Trophoblast cell (in vitro differentiated cells and primary cell): ENCODE data around the gene SMIM14.

Source experiments
- DNase-seq, 2 donors: peaks; one replicate each; pipeline ENCODE4 v3.0.0-alpha.2; 2016
- H2AFZ ChIP-seq: 2 replicates; pipeline ENCODE4 v1.6.1; 2013; ENCODE audit warnings: low read length, moderate library complexity, mild to moderate bottlenecking; ENCODE audit not compliant: insufficient read depth, poor library complexity
- H2AK5ac ChIP-seq: 2 replicates; pipeline ENCODE4 v1.6.1; 2013; ENCODE audit warnings: mild to moderate bottlenecking, low read length
- H2BK120ac ChIP-seq: 2 replicates; pipeline ENCODE4 v1.6.1; 2013; ENCODE audit warnings: low read length, mild to moderate bottlenecking, moderate library complexity; ENCODE audit not compliant: insufficient read depth, poor library complexity
- H2BK12ac ChIP-seq: 2 replicates; pipeline ENCODE4 v1.6.1; 2013; ENCODE audit warnings: mild to moderate bottlenecking, low read length, moderate library complexity
- H2BK5ac ChIP-seq: 2 replicates; pipeline ENCODE4 v1.6.1; 2013; ENCODE audit warnings: low read length, low read depth, moderate library complexity, mild to moderate bottlenecking; ENCODE audit not compliant: poor library complexity
- H3K14ac ChIP-seq: 2 replicates; pipeline ENCODE4 v1.6.1; 2013; ENCODE audit warnings: mild to moderate bottlenecking, low read length
- H3K18ac ChIP-seq: 2 replicates; pipeline ENCODE4 v1.6.1; 2013; ENCODE audit warnings: mild to moderate bottlenecking, low read length
- H3K23ac ChIP-seq: 2 replicates; pipeline ENCODE4 v1.6.1; 2013; ENCODE audit warnings: low read length
- H3K27ac ChIP-seq: 2 replicates; pipeline ENCODE4 v1.5.1; 2013; ENCODE audit warnings: low read depth, mild to moderate bottlenecking, inconsistent platforms, low read length, moderate library complexity
- H3K27me3 ChIP-seq: 2 replicates; pipeline ENCODE4 v1.6.1; 2013; ENCODE audit warnings: inconsistent platforms, mild to moderate bottlenecking, low read length, moderate library complexity; ENCODE audit not compliant: insufficient read depth
- H3K36me3 ChIP-seq, 2 experiments: 1 replicate in 1 of 2; 2 replicates in 1 of 2; pipeline ENCODE4 v1.6.1; 2013; ENCODE audit warnings: low read length in 2 of 2, mild to moderate bottlenecking in 2 of 2, moderate library complexity in 1 of 2; ENCODE audit not compliant: insufficient read depth in 2 of 2, control insufficient read depth in 1 of 2
- H3K4ac ChIP-seq: 2 replicates; pipeline ENCODE4 v1.6.1; 2013; ENCODE audit warnings: low read depth, mild to moderate bottlenecking, low read length, moderate library complexity
- H3K4me1 ChIP-seq, 2 experiments: 1 replicate in 1 of 2; 2 replicates in 1 of 2; pipeline ENCODE4 v1.6.1; 2013; ENCODE audit warnings: low read length in 2 of 2, mild to moderate bottlenecking in 2 of 2, moderate library complexity in 1 of 2; ENCODE audit not compliant: insufficient read depth in 2 of 2, control insufficient read depth in 1 of 2
- H3K4me2 ChIP-seq: 2 replicates; pipeline ENCODE4 v1.6.1; 2013; ENCODE audit warnings: inconsistent platforms, mild to moderate bottlenecking, low read length, moderate library complexity
- H3K4me3 ChIP-seq: 2 replicates; pipeline ENCODE4 v1.5.1; 2013; ENCODE audit warnings: mild to moderate bottlenecking, low read depth, low read length, inconsistent platforms
- H3K79me1 ChIP-seq: one replicate; pipeline ENCODE4 v1.6.1; 2013; ENCODE audit warnings: low read length
- H3K79me2 ChIP-seq: 2 replicates; pipeline ENCODE4 v1.6.1; 2013; ENCODE audit warnings: low read length, mild to moderate bottlenecking; ENCODE audit not compliant: control insufficient read depth, insufficient read depth, poor library complexity
- H3K9ac ChIP-seq: 2 replicates; pipeline ENCODE4 v1.6.1; 2013; ENCODE audit warnings: mild to moderate bottlenecking, low read length
- H3K9me3 ChIP-seq: 2 replicates; pipeline ENCODE4 v1.6.1; 2013; ENCODE audit warnings: low read depth, mild to moderate bottlenecking, control low read depth, inconsistent platforms, low read length; ENCODE audit not compliant: insufficient read depth
- H4K12ac ChIP-seq: 2 replicates; pipeline ENCODE4 v1.6.1; 2013; ENCODE audit warnings: low read depth, mild to moderate bottlenecking, low read length, moderate library complexity
- H4K8ac ChIP-seq: 2 replicates; pipeline ENCODE4 v1.6.1; 2013; ENCODE audit warnings: low read depth, mild to moderate bottlenecking, low read length, moderate library complexity
- H4K91ac ChIP-seq: one replicate; pipeline ENCODE4 v1.6.1; 2013; ENCODE audit warnings: low read depth, mild to moderate bottlenecking, low read length, moderate library complexity
- WGBS: extraction: QIAGEN DNeasy Blood & Tissue Kit; methylation state at CpG from one replicate; pipeline ENCODE4 v1.1.7; 2013; ENCODE audit warnings: missing lambda C conversion rate; ENCODE audit not compliant: insufficient read length, insufficient coverage; ENCODE audit errors: extremely low coverage; 5-methylcytosine and 5-hydroxymethylcytosine counted together

SMIM14 gene

DNA sequence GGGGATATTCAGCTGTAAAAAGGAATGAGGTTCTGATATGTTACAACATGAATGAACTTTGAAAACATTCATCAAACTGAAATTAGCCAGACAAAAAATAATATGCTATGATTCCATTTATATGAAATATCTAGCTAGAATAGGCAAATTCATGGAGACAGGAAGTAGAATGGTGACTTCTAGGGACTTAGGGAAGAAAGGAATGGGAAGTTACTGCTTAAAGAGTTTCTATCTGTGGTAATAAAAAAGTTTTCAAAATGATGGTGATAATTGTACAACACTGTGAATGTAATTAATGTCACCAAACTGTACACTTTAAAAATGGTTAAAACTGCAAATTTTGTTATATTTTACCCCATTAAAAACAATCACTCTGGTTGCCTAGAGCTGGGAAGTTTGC, 30.2 kb downstream of the SMIM14 start:
- Histone ChIP-seq H4K8ac (no peak overlapping the region), H3K4me3 (no peak overlapping the region), H4K12ac (no peak overlapping the region), H2BK120ac (no peak overlapping the region), H2BK5ac (no peak overlapping the region), H3K23ac (no peak overlapping the region), H3K79me2 (no peaks in the 10 kb centered on the region), H3K9ac (no peak overlapping the region), H3K27ac (no peak overlapping the region), H2AFZ (no peak overlapping the region), H4K91ac (no peak overlapping the region), H2BK12ac (no peak overlapping the region), H3K27me3 (no peaks in the 10 kb centered on the region), H3K79me1 (no peaks in the 10 kb centered on the region), H3K4me2 (no peak overlapping the region), H3K14ac (no peak overlapping the region), H3K18ac (no peak overlapping the region), H3K36me3 (peaks cover 0 to 7% of the 10 kb centered on the region in 2 experiments), H3K4ac (no peak overlapping the region), H2AK5ac (no peak overlapping the region), H3K4me1 (no peaks in the 10 kb centered on the region), H3K9me3 (no peaks in the 10 kb centered on the region)
- no peak for DNase-seq

DNA sequence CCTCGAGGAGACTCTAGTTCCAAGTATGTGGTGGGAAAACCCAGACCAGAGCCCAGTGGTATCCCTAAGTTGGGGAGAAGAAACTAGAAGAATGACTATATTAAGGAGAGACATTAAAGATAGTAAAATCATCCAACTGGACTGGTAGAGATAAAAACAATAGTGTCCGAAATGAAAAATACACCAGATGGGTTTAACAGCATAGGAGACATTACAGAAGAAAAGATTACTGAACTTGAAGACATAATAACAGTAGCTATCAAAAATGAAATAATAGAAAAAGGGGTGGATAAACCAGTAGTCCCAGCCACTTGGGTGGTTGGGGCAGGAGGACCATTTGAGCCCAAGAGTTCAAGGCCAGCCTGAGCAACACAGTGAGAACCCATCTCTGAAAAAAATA, 31.9 kb downstream of the SMIM14 start:
- Histone ChIP-seq H3K79me1 (no peaks in the 10 kb centered on the region), H3K4ac (no peak overlapping the region), H3K9ac (no peak overlapping the region), H3K79me2 (no peaks in the 10 kb centered on the region), H4K12ac (no peak overlapping the region), H3K9me3 (no peaks in the 10 kb centered on the region), H3K18ac (no peak overlapping the region), H3K14ac (no peak overlapping the region), H3K4me2 (no peak overlapping the region), H3K4me3 (no peak overlapping the region), H3K4me1 (no peaks in the 10 kb centered on the region), H2BK120ac (no peak overlapping the region), H3K23ac (no peak overlapping the region), H2AFZ (no peak overlapping the region), H3K27ac (no peak overlapping the region), H3K27me3 (no peaks in the 10 kb centered on the region), H2BK12ac (no peak overlapping the region), H2AK5ac (no peak overlapping the region), H4K91ac (no peak overlapping the region), H2BK5ac (no peak overlapping the region), H4K8ac (no peak overlapping the region), H3K36me3 (peaks cover 0 to 7% of the 10 kb centered on the region in 2 experiments)
- no CpG with 5 or more reads among the region's 2 CpGs for WGBS
- no peak for DNase-seq

DNA sequence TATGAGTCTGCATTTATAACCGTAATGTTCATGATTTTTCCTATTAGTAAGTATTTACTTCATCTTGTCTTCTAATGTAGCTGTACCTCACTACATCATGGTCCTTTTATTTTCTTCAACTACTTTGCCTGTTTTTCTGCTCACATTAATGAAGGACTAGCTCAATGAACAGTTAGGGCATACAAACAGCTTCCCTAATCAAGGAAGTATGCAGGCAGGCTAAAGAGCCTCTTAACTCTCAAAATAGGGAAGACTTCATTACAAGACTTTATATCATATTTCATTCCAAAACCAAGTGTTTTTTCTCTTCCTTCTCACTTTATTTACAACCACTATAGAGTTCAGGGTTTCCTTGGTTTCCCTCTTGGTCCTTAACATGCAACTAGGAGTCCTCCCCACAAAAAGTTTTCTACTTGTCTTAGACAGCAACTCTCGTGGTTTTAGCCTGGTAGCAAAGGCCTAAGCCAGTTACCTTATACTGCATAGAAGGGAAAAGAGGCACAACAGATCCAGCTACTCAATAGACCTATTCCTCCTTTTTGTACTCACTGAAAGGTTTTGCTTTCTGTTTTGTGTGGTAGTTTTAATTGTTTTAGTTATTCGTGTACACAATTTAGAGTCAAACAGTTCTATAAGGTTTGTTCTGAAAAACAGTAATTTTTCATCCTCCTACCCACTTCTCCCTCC, 40.8 kb downstream of the SMIM14 start:
- Histone ChIP-seq H3K9me3 (no peaks in the 10 kb centered on the region), H3K4me3 (no peak overlapping the region), H3K27ac (no peak overlapping the region), H2BK120ac (no peak overlapping the region), H2AK5ac (no peak overlapping the region), H3K4me1 (no peaks in the 10 kb centered on the region), H3K27me3 (no peaks in the 10 kb centered on the region), H2AFZ (no peak overlapping the region), H4K12ac (no peak overlapping the region), H2BK5ac (no peak overlapping the region), H2BK12ac (no peak overlapping the region), H3K9ac (no peak overlapping the region), H3K79me2 (no peaks in the 10 kb centered on the region), H3K79me1 (no peaks in the 10 kb centered on the region), H4K91ac (no peak overlapping the region), H3K36me3 (peaks cover 0 to 3% of the 10 kb centered on the region in 2 experiments), H4K8ac (no peak overlapping the region), H3K14ac (no peak overlapping the region), H3K4me2 (no peak overlapping the region), H3K18ac (no peak overlapping the region), H3K23ac (no peak overlapping the region), H3K4ac (no peak overlapping the region)
- no CpG with 5 or more reads among the region's 3 CpGs for WGBS
- no peak for DNase-seq

DNA sequence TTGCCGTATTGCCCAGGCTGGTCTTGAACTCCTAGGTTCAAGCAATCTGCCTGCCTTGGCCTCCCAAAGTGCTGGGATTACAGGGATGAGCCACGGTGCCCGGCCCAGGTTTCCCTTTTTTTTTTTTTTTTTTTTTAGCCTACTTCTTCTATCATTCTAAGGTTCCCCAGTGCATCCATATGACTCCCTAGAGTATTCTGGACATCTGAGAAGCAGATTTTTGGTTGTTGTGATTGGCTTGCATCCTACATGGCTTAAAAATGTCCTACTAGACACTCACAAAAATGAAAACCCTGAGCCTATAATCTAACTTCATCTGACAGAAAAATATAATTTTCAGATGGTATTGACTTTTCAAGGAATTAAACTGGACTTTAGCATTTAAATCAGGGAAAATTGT, 41.7 kb downstream of the SMIM14 start:
- Histone ChIP-seq H2BK120ac (no peak overlapping the region), H3K9me3 (no peaks in the 10 kb centered on the region), H3K18ac (no peak overlapping the region), H3K79me1 (no peaks in the 10 kb centered on the region), H3K79me2 (no peaks in the 10 kb centered on the region), H3K4me3 (no peak overlapping the region), H3K4ac (no peak overlapping the region), H3K4me1 (no peaks in the 10 kb centered on the region), H3K9ac (no peak overlapping the region), H3K27ac (no peak overlapping the region), H3K36me3 (peaks cover 0 to 3% of the 10 kb centered on the region in 2 experiments), H4K8ac (no peak overlapping the region), H3K23ac (no peak overlapping the region), H2AFZ (no peak overlapping the region), H2AK5ac (no peak overlapping the region), H4K12ac (no peak overlapping the region), H3K14ac (no peak overlapping the region), H2BK12ac (no peak overlapping the region), H3K4me2 (no peak overlapping the region), H3K27me3 (no peaks in the 10 kb centered on the region), H4K91ac (no peak overlapping the region), H2BK5ac (no peak overlapping the region)
- WGBS, result no CpG with 5 or more reads among the region's 3 CpGs
- DNase-seq, result no peak
